ENCODE measurements around the gene CPEB1.
"Not testable (repeated sequence)": the region's sequence is repeated elsewhere in the genome, so short reads cannot be mapped to it uniquely, and the experiment has no call there.

DNA sequence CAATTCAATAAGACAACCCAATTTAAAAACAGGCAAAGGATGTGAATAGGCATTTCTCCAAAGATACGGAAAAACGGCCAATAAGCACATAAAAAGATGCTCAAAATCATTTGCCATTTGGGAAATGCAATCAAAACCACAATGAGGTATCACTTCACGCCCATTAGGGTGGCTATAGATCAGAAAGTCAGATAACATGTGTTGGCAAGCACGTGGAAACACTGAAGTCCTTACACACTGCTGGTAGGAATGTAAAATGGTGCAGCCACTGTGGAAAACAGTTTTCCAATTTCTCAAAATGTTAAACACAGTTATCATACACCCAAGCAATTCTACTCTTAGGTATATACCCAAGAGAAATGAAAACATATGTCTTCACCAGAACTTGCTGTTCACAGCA lies 146.4 kb downstream of the CPEB1 start:
- TF ChIP-seq EP300, CTCF, POLR2A, POLR2AphosphoS5 (IDR thresholded peaks at IDR 0.05): not testable (repeated sequence)

Data from suprapubic skin (tissue), 4 donors.